ENCODE measurements around the gene HAPLN1.

- TF ChIP-seq MAX (IDR thresholded peaks at IDR 0.05) = no peak
- no peak for TF ChIP-seq ZBTB7A (IDR thresholded peaks at IDR 0.05; ENCODE audit: low read depth)
- no peak for TF ChIP-seq NFIC (IDR thresholded peaks at IDR 0.05)
- TF ChIP-seq CREB1 (IDR thresholded peaks at IDR 0.05; ENCODE audit: low read depth) = no peak
- no peak for TF ChIP-seq REST (IDR thresholded peaks at IDR 0.05; ENCODE audit: low read depth)
- TF ChIP-seq EP300 (IDR thresholded peaks at IDR 0.05; ENCODE audit: borderline replicate concordance) = no peak
- TF ChIP-seq TCF12 (IDR thresholded peaks at IDR 0.05; ENCODE audit: low read depth) = no peak
- TF ChIP-seq YY1 (IDR thresholded peaks at IDR 0.05; ENCODE audit: low read depth) = no peak
- no peak for TF ChIP-seq USF1 (IDR thresholded peaks at IDR 0.05)
- TF ChIP-seq TAF1 (IDR thresholded peaks at IDR 0.05; ENCODE audit: low read depth) = no peak
- no peak for TF ChIP-seq TEAD4 (IDR thresholded peaks at IDR 0.05)
- TF ChIP-seq RAD21 (IDR thresholded peaks at IDR 0.05; ENCODE audit: low read depth) = no peak
Measured at GRCh38 chr5:83724001-83724400, 3.3 kb upstream of the HAPLN1 start.

Data from Ishikawa (cell line).